D721Med (cell line): ENCODE measurements around the gene NDC80.
A peak's percentile ranks its signal among the peaks of the same experiment; 100 is the strongest.
"Not testable (repeated sequence)": the region's sequence is repeated elsewhere in the genome, so short reads cannot be mapped to it uniquely, and the experiment has no call there.

Experiments
- DNase-seq: peaks from one replicate; pipeline ENCODE4 v3.0.0; 2011; ENCODE audit warnings: low spot score; ENCODE audit not compliant: insufficient read length
- FAIRE-seq: peaks from 2 replicates; lab custom pipeline; 2011; peaks lifted over from hg19 to GRCh38; lab: Jason Lieb, UNC
- CTCF ChIP-seq: IDR thresholded peaks from 2 replicates; pipeline ENCODE4 v1.5.1; 2012; ENCODE audit warnings: mild to moderate bottlenecking, control low read depth; ENCODE audit not compliant: insufficient read depth; ENCODE audit errors: missing control alignments

Gene NDC80

GRCh38 chr18:2540575-2540974 lies 30.8 kb upstream of the NDC80 start:
- DNase-seq (no peak), FAIRE-seq (peak; percentile 82)
- no peak for TF ChIP-seq CTCF

GRCh38 chr18:2541925-2542563 lies 29.3 kb upstream of the NDC80 start:
- not testable (repeated sequence) for DNase-seq
- FAIRE-seq: peak; percentile 53
- peak; percentile 78 for TF ChIP-seq CTCF

- FAIRE-seq (peak; percentile 91), DNase-seq (no peak)
- no peak for TF ChIP-seq CTCF
These were observed 26.2 kb upstream of the NDC80 start for GRCh38 chr18:2545155-2545554.

- FAIRE-seq (peak; percentile 97), DNase-seq (no peak)
- TF ChIP-seq CTCF: peak; percentile 61
These were observed 23.8 kb upstream of the NDC80 start for GRCh38 chr18:2547477-2548087.

- DNase-seq (no peak), FAIRE-seq (no peak)
- TF ChIP-seq CTCF: no peak
These were observed 21.9 kb upstream of the NDC80 start for GRCh38 chr18:2549462-2549861.

- peak; percentile 6 for FAIRE-seq
- no peak for DNase-seq
- TF ChIP-seq CTCF: no peak
These were observed 19.9 kb upstream of the NDC80 start for GRCh38 chr18:2551425-2551824.

GRCh38 chr18:2554696-2555095 lies 16.7 kb upstream of the NDC80 start:
- peak; percentile 41 for FAIRE-seq
- DNase-seq: no peak
- TF ChIP-seq CTCF: no peak
